ENCODE measurements around the gene CARD14.
A peak's percentile ranks its signal among the peaks of the same experiment; 100 is the strongest.
"Not testable (repeated sequence)": the region's sequence is repeated elsewhere in the genome, so short reads cannot be mapped to it uniquely, and the experiment has no call there.

CARD14 gene

GRCh38 chr17:80248894-80249710 is 79.3 kb downstream of the CARD14 start:
- no peak for DNase-seq (ENCODE audit: low read depth in 2 of 2)

GRCh38 chr17:80251966-80252365 is 82.1 kb downstream of the CARD14 start:
- no peak for DNase-seq (ENCODE audit: low read depth in 2 of 2)

GRCh38 chr17:80252871-80253270 is 83.0 kb downstream of the CARD14 start:
- DNase-seq (ENCODE audit: low read depth in 2 of 2): peak; percentile 64 to 86

- DNase-seq (ENCODE audit: low read depth in 2 of 2): no peak
Measured at GRCh38 chr17:80253631-80254395, 84.0 kb downstream of the CARD14 start.

- peak in 1 of 2 experiments; percentile 51 for DNase-seq (ENCODE audit: low read depth in 2 of 2)
Measured at GRCh38 chr17:80254396-80255251, 84.8 kb downstream of the CARD14 start.

- no peak for DNase-seq (ENCODE audit: low read depth in 2 of 2)
Measured at GRCh38 chr17:80256034-80256350, 86.2 kb downstream of the CARD14 start.

GRCh38 chr17:80257716-80258213 is 87.9 kb downstream of the CARD14 start:
- no peak for DNase-seq (ENCODE audit: low read depth in 2 of 2)

- DNase-seq (ENCODE audit: low read depth in 2 of 2): not testable (repeated sequence)
Measured at GRCh38 chr17:80258296-80258695, 88.5 kb downstream of the CARD14 start.

All from stimulated activated CD4-positive, alpha-beta T cell treated with anti-CD3 and anti-CD28 coated beads, Interleukin-12 subunit alpha, Interleukin-12 subunit beta, amount 100 ng/mL, for 24 hours (primary cell).